CD4-positive, alpha-beta T cell treated with Interleukin-15 for 4 hours (primary cell): ENCODE data around the gene CAMTA1.
"Not testable (repeated sequence)": the region's sequence is repeated elsewhere in the genome, so short reads cannot be mapped to it uniquely, and the experiment has no call there.

Experiments
- DNase-seq: peaks from one replicate; pipeline ENCODE4 v3.0.0-alpha.2; 2020; ENCODE audit warnings: low spot score

Gene CAMTA1

DNA sequence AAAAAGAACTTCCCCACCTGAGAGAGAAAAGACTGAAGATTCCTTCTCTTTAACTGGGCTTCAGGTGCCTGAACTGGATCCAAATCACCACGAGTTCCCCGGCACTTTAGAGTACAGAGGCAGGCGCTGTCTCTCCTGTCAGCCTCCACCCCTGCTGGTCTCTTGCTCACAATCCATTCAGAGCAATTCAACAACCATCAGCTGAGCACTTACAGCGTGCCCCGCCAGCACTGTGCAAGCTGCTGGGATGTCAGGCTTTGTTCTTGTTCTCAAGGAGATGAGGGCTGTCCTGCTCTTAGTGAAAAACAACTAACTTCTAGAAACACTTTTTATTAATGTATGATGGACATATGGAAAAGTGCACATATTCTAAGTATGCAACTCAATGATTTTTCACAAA is 917.1 kb downstream of the CAMTA1 start:
- DNase-seq, result no peak

GRCh38 chr1:7703321-7704213 is 918.3 kb downstream of the CAMTA1 start:
- DNase-seq, result no peak

DNA sequence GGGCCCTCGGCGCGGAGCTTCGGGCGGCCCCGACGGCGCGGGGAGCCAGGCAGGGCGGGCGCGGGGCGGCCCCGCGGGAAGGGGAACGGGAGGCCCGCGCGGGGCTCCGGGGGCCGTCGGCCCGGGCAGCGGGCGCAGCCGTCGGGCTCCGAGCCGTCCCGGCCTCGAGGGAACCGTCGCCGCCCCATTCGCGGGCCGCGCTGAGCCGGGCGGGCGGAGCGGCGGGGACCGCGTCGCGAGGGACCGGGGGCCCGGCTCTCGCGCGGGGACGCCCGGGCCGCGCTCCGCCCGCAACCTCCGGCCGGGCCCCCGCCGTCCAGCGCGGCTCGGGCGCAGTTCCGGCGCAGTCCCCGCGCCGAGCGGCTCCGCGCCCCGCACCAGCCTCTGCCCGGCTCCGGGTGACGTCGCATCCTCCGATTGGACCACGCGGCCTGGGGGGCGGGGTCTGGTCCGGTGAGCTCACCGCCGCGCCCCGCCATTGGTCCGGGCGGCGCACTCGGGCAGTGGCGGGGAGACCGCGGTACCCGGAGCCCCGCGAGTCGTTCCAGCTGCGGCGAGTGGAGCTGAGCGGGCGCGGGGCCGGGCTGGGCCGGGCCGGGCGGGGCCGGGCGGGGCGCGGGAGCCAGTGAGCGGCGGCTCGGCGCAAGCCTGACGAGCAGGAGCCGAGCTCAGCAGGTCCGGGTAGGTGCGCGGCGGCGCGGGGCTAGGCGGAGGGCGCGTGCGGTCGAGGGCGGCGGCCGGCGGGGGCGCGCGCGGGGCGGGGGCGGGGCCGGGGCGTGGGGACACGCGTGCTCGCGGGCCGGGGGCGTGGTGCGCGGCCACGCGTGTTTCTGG is 919.2 kb downstream of the CAMTA1 start:
- DNase-seq, result peak; percentile 91

DNA sequence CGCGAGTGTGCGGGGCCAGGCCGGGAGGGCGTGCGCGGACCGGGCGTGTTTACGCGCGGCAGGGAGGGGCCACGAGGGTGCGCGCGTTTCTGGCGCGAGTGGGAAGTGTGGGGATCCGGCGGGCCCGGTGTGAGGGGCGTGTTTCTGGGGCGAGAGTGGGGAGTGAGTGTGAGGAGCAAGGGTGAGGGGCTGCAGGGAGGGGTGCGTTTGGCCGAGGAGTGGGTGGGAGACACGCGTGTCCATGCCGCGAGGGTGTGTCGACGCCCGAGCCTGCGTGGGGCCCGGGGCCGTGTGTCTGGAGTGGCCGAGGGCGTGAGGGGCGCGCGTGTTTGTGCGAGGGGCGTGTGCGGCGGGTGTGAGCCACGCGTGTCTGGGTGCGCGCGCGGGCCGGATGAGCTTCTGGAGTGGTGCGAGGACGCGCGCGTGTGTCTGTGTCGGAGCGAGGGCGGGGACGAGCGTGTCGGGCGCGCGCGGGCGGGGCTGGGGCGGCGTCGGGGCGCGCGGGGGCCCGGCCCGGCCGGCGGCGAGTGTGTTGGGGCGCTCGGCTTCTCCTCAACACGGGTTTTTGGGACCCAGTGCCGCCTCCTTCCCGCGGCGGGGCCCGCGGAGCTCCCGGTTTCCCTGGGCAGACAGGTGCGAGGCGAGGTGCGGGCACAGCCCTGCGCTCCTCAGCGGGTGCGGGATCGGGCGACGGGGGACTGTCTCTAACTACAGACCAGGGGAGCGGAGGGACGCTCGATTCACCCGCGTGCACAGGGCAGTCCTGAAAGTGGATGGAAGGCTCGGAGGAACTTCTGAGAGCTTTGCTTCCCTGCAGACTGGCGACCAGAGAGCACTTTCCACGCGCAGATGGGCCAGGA is 920.0 kb downstream of the CAMTA1 start:
- DNase-seq, result peak; percentile 31

GRCh38 chr1:7705908-7706216 is 920.6 kb downstream of the CAMTA1 start:
- DNase-seq, result no peak

GRCh38 chr1:7707527-7707926 is 922.3 kb downstream of the CAMTA1 start:
- DNase-seq, result no peak

DNA sequence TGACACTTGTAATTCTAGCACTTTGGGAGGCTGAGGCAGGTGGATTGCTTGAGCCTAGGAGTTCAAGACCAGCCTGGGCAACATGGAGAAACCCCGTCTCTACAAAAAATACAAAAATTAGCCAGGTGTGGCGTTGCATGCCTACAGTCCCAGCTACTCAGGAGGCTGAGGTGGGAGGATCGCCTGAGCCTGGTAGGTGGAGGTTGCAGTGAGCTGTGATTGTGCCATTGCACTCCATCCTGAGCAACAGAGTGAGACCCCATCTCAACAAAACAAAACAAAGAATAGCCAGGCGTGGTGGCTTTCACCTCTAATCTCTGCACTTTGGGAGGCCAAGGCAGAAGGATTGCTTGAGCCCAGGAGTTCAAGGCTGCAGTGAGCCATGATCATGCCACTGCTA is 922.8 kb downstream of the CAMTA1 start:
- DNase-seq, result not testable (repeated sequence)

- DNase-seq, result no peak
Measured at GRCh38 chr1:7710859-7711258, 925.6 kb downstream of the CAMTA1 start.

DNA sequence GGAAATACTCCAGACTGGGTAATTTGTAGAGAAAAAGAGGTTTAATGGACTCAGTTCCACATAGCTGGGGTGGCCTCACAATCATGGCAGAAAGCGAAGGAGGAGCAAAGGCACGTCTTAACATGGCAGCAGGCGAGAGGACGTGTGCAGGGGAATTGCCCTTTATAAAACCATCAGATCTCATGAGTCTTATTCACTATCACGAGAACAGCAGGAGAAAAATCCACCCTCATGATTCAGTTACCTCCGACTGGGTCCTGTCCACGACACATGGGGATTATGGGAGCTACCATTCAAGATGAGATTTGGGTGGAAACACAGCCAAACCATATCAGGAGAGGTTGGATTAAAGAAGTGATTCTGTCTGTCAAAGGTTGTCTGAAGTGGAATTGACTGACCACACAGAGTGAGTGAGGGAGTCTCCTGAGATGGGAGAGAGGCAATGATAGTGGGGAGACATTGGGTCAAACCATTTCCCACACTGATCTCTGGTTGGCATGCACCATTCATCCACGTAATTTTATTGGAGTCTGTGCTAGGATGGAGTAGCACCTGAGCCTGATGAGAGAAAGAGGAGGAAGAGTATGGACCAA is 927.6 kb downstream of the CAMTA1 start:
- no peak for DNase-seq

- no peak for DNase-seq
Measured at GRCh38 chr1:7716506-7716905, 931.3 kb downstream of the CAMTA1 start.

DNA sequence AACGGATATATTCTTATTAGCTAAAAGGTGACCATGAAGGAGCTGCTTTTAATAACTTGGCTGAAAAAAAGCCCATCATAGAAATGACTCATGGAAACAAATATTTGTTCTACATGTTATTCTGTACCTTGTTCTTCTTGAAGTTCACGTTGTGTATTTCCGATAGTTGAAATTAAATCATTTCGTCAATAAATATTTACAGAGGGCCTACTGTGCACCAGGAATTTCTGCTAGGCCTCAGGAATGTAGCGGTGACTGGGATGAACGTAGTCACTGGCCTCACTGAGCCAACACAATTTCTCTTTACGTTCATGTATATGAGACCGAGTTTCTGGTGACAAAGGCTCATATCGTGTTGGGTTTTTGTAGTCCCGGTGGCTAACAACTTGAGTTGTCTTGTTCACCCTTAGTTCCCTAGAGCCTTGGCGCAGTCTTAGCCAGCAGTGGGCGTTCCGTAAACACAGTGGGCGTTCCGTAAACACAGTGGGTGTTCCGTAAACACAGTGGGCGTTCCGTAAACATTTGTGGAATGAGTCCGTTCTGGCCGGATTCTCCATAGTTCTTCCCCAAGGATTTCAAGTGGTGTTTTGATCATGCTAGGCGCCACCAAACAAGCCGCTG is 932.6 kb downstream of the CAMTA1 start:
- no peak for DNase-seq

DNA sequence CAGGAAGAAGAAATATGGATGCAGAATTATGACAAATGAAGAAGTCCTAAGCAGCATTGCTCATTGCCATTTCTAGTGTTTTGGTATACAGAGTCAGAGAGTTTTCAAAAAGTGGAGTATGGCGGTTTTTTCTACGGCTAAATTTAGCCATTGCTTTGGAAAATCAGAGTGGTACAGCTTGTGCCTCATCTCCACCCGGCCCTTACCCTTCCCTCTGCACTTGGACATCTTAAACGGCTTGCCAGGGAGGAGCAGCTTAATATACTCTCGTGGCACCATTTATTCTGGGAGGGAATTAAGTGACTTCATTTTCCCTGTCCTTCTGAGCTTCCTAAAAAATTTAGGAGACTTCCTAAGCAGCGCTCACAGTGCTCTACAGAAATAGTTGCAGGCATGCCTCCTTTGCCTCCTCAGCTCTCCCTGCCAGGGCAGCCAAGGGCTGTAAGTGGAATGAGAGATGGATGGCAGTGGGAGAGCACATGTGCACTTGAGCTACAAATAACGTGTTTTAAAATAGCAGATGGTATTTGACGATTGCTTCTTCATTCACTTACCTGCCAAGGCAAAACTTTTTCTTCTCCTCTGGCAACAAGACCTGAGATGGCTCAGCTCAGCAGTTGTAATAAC is 934.3 kb downstream of the CAMTA1 start:
- no peak for DNase-seq

GRCh38 chr1:7721940-7722669 is 936.9 kb downstream of the CAMTA1 start:
- DNase-seq, result no peak

DNA sequence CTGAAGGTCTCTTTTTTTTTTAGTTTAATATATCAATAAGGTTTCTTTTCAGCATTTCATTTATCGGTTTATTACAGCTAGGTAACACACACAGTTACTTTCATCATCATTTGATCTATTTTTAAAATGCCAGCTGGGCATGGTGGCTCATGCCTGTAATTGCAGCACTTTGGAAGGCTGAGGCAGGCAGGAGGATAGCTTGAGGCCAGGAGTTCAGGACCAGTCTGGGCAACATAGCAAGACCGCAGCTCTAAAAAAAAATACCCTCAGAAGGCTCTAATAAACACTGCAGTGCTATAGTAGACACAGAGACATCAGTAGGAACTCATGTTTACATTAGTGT is 937.4 kb downstream of the CAMTA1 start:
- no peak for DNase-seq

GRCh38 chr1:7726623-7727022 is 941.4 kb downstream of the CAMTA1 start:
- no peak for DNase-seq

- DNase-seq, result no peak
Measured at GRCh38 chr1:7727809-7728471, 942.7 kb downstream of the CAMTA1 start.

- DNase-seq, result no peak
Measured at GRCh38 chr1:7729761-7730160, 944.5 kb downstream of the CAMTA1 start.

- DNase-seq, result no peak
Measured at GRCh38 chr1:7732331-7732730, 947.1 kb downstream of the CAMTA1 start.

DNA sequence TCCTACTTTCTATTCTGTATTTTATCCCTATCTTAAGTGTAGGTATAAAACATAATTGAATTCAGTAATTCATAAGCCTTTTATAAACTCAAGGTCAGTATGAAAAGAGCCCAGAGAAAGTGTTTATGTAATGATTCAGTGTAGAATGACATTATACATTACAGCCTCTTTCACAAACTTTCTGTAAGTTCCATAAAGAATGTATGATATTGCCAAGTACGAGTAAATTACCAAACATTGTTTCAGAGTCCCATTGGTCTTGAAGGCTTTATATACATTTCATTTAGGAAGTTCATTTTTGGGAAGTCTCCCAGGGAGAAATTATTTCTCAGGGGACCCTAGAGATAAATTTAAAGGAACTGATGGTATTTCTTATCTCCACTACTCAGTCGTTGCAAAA is 948.0 kb downstream of the CAMTA1 start:
- DNase-seq, result no peak

DNA sequence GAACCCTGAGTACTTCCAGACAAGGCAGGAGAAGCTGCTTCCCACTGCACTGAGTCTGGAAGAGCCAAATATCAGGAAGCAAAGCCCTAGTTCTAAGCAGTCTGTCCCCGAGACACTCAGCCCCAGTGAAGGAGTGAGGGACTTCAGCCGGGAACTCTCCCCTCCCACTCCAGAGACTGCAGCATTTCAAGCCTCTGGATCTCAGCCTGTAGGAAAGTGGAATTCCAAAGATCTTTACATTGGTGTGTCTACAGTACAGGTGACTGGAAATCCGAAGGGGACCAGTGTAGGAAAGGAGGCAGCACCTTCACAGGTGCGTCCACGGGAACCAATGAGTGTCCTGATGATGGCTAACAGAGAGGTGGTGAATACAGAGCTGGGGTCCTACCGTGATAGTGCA is 952.8 kb downstream of the CAMTA1 start:
- no peak for DNase-seq
